ENCODE results near the gene RXYLT1.

The RXYLT1 gene

GRCh38 chr12:63838411-63838810 lies 58.7 kb downstream of the RXYLT1 start:
- no peak overlapping the region for H3K4me3 ChIP-seq
- no peak overlapping the region for H3K27ac ChIP-seq

- Histone ChIP-seq H3K27ac (no peak overlapping the region), H3K4me3 (no peak overlapping the region)
Observed at GRCh38 chr12:63841011-63841410, 61.3 kb downstream of the RXYLT1 start.

GRCh38 chr12:63841571-63841970 lies 61.9 kb downstream of the RXYLT1 start:
- no peak overlapping the region for H3K27ac ChIP-seq
- H3K4me3 ChIP-seq, result no peak overlapping the region

GRCh38 chr12:63842750-63843149 lies 63.0 kb downstream of the RXYLT1 start:
- Histone ChIP-seq H3K27ac (peak overlapping the region in 4 of 21 experiments; percentile 83 to 96 (median 92)), H3K4me3 (peak overlapping the region in 1 of 7 experiments; percentile 96)

GRCh38 chr12:63843254-63843720 lies 63.6 kb downstream of the RXYLT1 start:
- H3K4me3 ChIP-seq, result peak overlapping the region; percentile 54 to 96 (median 81)
- peak overlapping the region in 19 of 21 experiments; percentile 5 to 98 (median 90) for H3K27ac ChIP-seq

GRCh38 chr12:63843721-63844390 lies 64.1 kb downstream of the RXYLT1 start:
- H3K4me3 ChIP-seq, result peak overlapping the region; percentile 54 to 96 (median 81)
- peak overlapping the region; percentile 77 to 98 (median 87) for H3K27ac ChIP-seq

GRCh38 chr12:63844391-63845341 lies 65.0 kb downstream of the RXYLT1 start, which contains the start of gene SRGAP1:
Gene SRGAP1 (plus strand): TSS chr12:63844700. CDS start chr12:63844817, 117 bp downstream.
- peak within 1 kb of the TSS; percentile 77 to 98 (median 87) for H3K27ac ChIP-seq
- H3K4me3 ChIP-seq, result peak within 1 kb of the TSS; percentile 54 to 96 (median 81)

GRCh38 chr12:63845726-63846125 lies 66.0 kb downstream of the RXYLT1 start:
- H3K27ac ChIP-seq, result peak overlapping the region in 2 of 21 experiments; percentile 93 to 96

GRCh38 chr12:63846238-63846967 lies 66.7 kb downstream of the RXYLT1 start:
- H3K4me3 ChIP-seq, result peak overlapping the region in 1 of 7 experiments; percentile 86
- peak overlapping the region in 1 of 21 experiments; percentile 1 for H3K27ac ChIP-seq

More at GRCh38 chr12:63845726-63846125, 66.0 kb downstream of the RXYLT1 start:
- H3K4me3 ChIP-seq, result peak overlapping the region in 6 of 7 experiments; percentile 54 to 96 (median 82)

- Histone ChIP-seq H3K27ac (peak overlapping the region in 1 of 21 experiments; percentile 15), H3K4me3 (no peak overlapping the region)
Observed at GRCh38 chr12:63848450-63848849, 68.7 kb downstream of the RXYLT1 start.

GRCh38 chr12:63849106-63849620 lies 69.5 kb downstream of the RXYLT1 start:
- H3K27ac ChIP-seq, result no peak overlapping the region
- no peak overlapping the region for H3K4me3 ChIP-seq

GRCh38 chr12:63849641-63850040 lies 69.9 kb downstream of the RXYLT1 start:
- no peak overlapping the region for H3K27ac ChIP-seq
- no peak overlapping the region for H3K4me3 ChIP-seq

GRCh38 chr12:63853978-63854377 lies 74.3 kb downstream of the RXYLT1 start:
- no peak overlapping the region for H3K27ac ChIP-seq
- H3K4me3 ChIP-seq, result no peak overlapping the region

- Histone ChIP-seq H3K27ac (no peak overlapping the region), H3K4me3 (no peak overlapping the region)
Observed at GRCh38 chr12:63855299-63855698, 75.6 kb downstream of the RXYLT1 start.

- no peak overlapping the region for H3K4me3 ChIP-seq
- no peak overlapping the region for H3K27ac ChIP-seq
Observed at GRCh38 chr12:63857771-63858670, 78.3 kb downstream of the RXYLT1 start.

Data from skin epidermis (tissue), 12 donors.